IMR-90 (cell line): ENCODE data around the gene KIF16B.

Source experiments
- CEBPB ChIP-seq: IDR thresholded peaks from 2 replicates; pipeline ENCODE4 v1.6.1; 2012; ENCODE audit warnings: low read depth, low read length, improper control_type of control experiment
- CTCF ChIP-seq: conservative IDR thresholded peaks from 2 replicates; pipeline ENCODE4 v1.5.1; 2012; ENCODE audit warnings: mild to moderate bottlenecking, low read depth, low read length, improper control_type of control experiment
- FOS ChIP-seq: fragments of 150-350 bp; IDR thresholded peaks from 2 replicates; pipeline ENCODE4 v1.6.1; 2016; ENCODE audit warnings: low read depth, low read length
- MAFK ChIP-seq: IDR thresholded peaks from 2 replicates; pipeline ENCODE4 v1.6.1; 2012; ENCODE audit warnings: low read depth, low read length, improper control_type of control experiment
- MAZ ChIP-seq: IDR thresholded peaks from 2 replicates; pipeline ENCODE4 v1.6.1; 2012; ENCODE audit warnings: low read depth, mild to moderate bottlenecking, low read length, improper control_type of control experiment, moderate library complexity, borderline replicate concordance
- POLR2A ChIP-seq: IDR thresholded peaks from 2 replicates; pipeline ENCODE4 v1.6.1; 2012; ENCODE audit warnings: mild to moderate bottlenecking, low read depth, low read length
- RFX5 ChIP-seq: IDR thresholded peaks from 2 replicates; pipeline ENCODE4 v1.8.0; 2012; ENCODE audit warnings: low read depth, mild to moderate bottlenecking, low read length, moderate library complexity
- SMC3 ChIP-seq: fragments of 150-350 bp; IDR thresholded peaks from 2 replicates; pipeline ENCODE4 v1.6.1; 2016; ENCODE audit warnings: low read depth, mild to moderate bottlenecking, antibody characterized with exemption, low read length, moderate library complexity
- USF2 ChIP-seq: fragments of 150-350 bp; IDR thresholded peaks from 2 replicates; pipeline ENCODE4 v1.6.1; 2017; ENCODE audit warnings: mild to moderate bottlenecking, antibody characterized with exemption, low read length, low read depth

GRCh38 chr20:16566080-16566479 is 7.2 kb downstream of the KIF16B start:
- TF ChIP-seq MAFK: no peak
- TF ChIP-seq CTCF: no peak
- TF ChIP-seq POLR2A: no peak
- no peak for TF ChIP-seq CEBPB
- no peak for TF ChIP-seq FOS
- TF ChIP-seq SMC3: no peak
- no peak for TF ChIP-seq MAZ
- TF ChIP-seq RFX5: no peak
- TF ChIP-seq USF2: no peak
